ENCODE data around the gene MAGI1.
"Not testable (repeated sequence)": the region's sequence is repeated elsewhere in the genome, so short reads cannot be mapped to it uniquely, and the experiment has no call there.

MAGI1 gene

DNA sequence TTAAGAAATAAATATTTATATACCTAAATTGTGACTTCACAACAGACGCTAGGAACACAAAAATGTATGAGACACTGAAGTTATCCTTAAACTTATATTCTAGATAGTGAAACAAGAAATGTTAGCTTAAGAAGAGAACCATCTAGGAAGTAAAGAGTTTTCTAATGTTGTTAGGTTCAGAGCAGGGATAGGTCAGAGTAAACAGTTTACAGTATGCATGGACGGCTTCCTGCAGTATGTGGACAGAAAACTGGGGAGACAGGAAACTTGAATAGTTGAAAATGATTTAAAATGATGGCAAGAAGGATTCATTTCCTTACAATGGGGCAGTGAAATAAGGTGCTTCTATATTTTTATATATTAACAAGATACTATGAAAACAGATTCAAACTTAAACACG, 449.8 kb downstream of the MAGI1 start:
- DNase-seq (ENCODE audit: low spot score), result no peak

DNA sequence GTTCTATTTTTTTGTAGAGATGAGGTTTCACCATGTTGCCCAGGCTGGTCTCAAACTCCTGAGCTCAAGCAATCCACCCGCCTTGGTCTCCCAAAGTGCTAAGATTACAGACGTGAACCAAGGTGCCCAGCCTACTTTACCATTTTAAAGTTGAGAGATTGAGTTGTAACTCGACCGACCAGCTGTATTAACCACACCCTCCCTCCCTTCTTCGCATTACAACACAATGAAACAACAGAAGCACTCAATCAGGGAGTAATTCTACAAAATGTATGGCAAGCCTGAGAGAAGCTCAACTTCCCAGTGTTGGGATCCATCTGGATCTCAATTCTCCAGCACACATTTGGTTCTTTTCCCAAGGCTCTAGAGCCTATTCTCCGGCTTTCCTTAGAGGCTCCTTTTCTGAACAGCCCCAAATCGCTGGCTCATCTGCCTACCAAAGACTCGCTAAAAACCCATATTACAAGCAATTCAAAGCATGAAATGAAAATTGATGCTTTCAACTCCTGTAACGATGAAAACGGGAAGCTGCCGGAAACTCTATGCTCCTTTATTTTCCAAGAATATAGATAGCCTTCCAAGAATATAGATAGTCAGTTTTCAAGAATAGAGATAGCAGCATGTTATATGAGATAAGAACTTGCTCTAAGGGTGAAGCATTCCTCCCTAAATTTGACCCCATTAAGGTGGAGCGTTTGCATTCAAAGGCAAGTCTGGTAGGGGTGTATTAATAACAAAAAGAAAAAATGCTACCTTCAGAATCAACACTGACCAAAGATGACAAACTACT, 450.9 kb downstream of the MAGI1 start:
- no peak for DNase-seq (ENCODE audit: low spot score)

DNA sequence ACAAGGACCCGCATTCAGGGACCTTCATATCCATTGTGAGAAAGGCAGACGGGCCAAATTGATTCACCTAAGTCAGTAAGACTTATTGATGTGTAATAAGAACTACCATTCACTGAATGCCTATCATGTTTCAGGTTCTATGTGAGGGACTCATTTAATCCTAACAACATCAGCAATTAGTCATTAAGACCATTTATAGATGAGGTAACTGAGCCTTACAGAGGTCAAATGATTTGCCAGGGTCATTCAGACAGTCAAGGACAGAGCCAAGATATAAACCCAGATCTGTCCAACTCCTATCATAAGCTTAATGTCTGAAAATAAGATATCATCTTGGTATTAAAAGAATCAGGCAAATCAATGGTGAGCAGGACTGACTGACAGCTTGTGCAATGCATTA, 453.8 kb downstream of the MAGI1 start:
- DNase-seq (ENCODE audit: low spot score), result no peak

DNA sequence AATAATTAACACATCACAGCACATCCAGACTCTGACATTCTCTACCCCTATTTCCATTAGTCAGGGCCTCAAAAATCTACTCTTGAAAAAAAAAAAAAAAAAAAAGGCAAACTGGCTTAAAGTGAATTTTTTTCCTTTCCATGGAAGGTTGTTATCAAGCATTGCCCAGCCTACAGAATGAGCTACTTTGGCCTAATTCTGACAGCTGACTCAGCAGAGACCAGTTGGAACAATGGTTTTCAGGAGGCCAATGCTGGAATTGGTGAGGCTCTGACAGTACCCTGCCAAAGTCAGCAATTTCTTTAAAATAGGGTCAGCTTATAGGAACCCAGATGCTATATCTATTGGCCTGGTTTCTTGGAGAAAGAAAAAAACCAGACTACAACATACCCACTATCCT, 454.7 kb downstream of the MAGI1 start:
- no peak for DNase-seq (ENCODE audit: low spot score)

DNA sequence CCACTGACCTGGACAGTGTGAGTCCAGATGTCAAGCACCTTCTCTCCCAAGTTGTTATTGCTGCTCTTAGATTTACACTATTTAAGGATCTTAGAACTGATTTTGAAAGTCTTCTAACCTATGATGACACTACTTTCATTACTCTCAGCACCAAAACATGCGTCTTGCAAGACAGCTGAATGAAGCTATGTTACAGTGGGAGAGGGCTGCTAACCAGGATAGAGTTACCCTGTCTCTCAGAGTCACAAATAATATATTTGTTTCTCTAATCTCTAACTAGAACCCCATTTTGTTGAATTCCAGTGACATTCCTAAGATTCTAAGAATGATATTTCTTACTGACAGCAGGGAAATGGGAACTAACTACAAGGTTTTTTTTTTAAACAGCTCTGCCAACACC, 455.5 kb downstream of the MAGI1 start:
- no peak for DNase-seq (ENCODE audit: low spot score)

DNA sequence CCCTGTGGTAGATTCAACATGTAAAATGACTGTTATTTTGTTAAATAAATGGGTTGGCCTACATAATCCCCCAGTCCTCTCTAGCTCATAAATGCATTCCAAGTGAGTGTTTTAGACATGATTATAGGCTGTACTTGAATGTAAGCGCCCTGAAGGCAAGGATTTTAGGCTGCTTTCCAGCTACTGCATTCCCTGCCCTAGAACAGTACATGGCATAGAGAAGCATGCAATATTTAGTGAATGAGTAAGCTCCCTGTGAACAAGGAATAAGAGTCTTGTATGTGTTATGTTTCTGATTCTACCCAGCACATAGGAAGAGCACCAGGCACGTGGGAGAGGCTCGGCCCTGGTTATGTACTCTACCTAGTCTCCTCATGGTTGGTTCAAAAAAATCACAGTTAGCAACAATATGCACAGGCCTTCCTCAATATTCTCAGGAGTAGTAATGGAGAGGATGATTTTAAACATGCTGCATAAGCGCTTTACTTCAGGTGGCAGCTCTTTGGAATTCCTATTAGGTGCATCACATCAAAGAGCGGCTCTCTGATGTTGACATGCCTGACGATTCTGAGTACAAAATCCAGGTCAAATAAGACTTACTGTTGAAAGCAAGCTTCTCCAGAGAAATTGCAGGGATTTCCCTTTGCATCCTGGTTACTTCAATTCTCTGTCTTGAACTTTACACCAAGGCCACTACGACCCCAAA, 456.6 kb downstream of the MAGI1 start:
- no peak for DNase-seq (ENCODE audit: low spot score)

DNA sequence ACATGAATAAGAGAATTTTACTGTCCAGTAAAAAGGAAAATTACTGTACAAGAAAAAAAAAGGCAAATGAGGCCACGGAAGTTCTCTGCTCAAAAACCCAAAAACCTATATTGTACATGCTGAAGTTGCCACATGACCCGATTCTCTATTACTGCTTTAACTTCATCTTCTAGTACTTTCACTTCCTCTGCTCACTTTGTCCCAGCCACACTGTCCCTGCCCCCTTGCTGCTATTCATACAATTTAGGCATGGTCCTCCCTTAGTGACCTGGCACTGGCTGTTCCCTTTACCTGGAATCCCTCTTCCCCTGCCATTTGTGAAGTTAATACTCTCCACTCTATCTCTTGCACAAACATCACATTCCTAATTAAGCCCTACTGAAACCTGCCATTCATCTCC, 457.4 kb downstream of the MAGI1 start:
- DNase-seq (ENCODE audit: low spot score), result no peak

DNA sequence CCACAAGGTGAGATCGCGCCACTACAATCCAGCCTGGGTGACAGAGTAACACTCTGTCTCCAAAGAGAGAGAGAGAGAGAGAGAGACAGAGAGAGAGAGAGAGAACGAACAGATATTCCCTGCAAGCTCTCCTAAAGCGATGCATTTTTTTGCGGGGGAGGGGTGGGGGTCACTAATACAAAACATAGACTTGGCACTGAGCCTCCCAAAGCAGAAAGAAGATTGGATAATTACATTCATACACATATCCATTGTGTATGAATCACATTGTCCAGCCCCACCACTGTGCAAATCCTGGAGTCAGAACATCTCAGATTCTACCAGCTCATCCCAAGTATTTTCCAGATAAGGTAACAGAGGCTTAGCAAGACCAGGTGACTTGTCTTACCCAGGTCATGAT, 459.9 kb downstream of the MAGI1 start:
- DNase-seq (ENCODE audit: low spot score), result no peak

DNA sequence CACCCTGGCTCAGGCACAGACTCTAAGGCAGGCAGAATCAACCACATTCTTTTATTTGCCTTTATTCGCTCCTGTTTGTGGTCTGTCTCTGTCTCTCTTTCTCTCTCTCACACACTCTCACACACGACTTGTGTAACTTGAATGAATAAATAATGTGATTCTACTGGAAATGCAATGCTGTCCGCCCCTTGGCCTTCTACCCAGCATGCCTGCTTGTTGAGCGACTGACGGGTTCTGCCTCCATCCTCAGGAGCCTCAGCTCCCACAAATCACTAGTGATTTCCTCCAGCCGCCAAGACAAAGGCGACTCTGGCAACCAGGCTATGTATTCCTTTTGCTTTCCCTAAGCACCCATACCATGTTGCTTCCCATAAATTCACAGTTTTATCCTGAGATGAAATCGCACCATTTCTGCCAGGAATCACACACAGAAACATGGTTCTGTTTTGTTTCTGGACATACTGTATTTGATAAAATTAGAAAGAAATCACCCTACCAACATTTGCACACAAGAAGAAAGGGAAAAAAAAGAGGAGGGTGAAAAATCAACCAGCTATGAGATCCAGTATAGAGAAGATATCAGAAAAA, 460.8 kb downstream of the MAGI1 start:
- no peak for DNase-seq (ENCODE audit: low spot score)

DNA sequence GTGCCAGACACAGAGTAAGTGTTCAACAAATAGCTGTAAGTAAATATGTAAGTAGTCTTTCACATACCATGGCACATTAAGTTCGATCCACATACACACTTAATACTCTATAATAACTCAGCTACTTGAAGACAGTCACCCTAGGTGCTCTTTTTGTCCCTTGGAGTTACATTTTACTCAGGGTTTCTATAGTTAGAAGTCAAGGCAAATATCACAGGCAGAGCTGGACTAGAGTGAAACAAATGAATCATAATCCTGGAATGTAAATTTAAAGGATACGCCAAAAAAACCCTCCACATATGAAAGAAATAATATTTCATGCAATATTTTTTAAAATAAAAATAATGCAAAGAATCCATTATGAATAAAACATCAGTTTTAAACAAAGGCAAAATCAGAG, 461.8 kb downstream of the MAGI1 start:
- DNase-seq (ENCODE audit: low spot score), result no peak

DNA sequence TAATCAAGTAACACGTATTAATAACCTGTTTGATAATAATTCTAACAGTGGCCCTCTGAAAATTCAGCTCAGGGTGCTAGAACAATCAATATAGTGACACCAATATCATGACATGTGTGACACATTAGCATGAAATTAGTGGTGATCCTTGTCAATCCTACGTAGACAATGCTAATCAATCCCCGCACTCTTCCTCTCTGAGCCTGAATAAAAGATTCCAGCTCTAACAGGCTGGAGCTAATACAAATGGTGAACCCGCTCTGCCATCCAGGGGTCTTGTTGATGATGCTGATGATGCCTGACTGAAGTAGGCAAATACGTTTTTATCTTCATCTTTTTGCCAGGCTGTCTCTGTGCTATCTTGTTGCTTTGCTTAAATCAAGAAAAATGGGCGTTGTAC, 462.5 kb downstream of the MAGI1 start:
- no peak for DNase-seq (ENCODE audit: low spot score)

DNA sequence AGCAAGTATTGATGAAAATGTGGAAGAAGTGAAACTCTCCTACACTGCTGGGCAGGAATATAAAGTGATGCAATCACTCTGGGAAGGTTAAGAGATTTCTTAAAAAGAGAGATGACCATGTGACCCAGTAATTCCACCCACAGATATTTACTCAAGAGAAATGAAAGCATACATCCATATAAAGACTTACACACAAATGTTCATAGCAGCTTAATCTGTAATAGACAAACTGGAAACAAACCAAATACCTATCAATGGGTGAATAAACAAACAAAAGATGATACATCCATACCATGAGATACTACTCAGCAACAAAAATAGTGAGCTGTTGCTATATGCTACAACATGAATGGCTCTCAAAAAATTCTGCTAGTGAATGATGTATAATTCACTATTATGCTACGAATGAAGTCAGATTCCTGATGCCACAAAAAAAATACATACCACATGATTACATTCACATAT, 463.3 kb downstream of the MAGI1 start:
- DNase-seq (ENCODE audit: low spot score), result no peak

DNA sequence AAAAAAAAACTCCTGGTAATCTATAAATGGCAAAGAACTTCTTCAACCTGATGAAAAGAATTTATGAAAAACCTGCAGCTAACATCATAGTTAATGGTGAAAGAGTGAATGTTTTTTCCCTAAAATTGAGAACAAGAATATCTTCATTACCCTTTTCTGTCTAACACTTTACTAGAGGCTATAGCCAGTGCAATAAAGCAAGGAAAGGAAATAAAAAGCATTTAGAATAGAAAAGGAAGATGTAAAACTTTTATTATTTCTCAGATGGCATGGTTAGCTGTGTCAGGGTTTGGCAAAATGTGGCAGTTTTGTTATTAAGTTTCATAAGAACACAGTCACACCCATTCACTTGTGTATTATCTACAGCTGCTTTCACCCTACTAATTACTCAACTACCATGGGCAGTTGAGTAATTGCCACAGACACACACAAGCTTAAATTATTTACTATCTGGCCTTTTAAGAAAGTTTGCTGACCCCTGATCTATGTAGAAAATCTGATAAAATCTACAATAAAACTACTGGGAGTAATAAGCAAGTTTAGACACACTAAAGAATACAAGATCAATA, 465.1 kb downstream of the MAGI1 start:
- DNase-seq (ENCODE audit: low spot score), result no peak

DNA sequence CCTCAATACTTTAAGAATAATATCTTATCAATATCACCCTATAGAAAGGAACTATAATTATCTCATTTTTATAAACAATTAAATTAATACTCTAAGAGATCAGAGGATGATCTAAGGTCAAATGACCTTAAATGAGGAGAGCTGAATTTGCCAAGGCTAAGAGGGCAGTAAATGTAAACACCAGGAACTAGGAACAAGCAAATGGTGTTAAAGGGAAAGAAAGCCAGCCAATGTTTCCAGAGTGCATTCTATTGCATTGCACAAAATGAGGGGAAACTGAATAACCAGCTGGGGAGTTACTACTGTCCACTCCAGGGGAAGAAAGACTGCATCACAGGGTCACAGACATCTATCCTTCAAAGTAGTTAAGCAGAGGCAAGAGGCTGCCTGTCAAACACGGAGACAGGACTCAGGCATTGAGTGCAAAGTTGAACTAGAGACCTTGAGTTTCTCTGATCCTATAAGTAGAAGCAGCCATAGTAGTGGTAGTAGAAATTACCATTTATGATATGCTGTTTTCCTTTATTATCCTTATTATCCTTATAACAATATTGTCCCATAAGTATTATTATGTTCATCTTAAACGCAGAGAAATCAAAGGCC, 466.4 kb downstream of the MAGI1 start:
- no peak for DNase-seq (ENCODE audit: low spot score)

DNA sequence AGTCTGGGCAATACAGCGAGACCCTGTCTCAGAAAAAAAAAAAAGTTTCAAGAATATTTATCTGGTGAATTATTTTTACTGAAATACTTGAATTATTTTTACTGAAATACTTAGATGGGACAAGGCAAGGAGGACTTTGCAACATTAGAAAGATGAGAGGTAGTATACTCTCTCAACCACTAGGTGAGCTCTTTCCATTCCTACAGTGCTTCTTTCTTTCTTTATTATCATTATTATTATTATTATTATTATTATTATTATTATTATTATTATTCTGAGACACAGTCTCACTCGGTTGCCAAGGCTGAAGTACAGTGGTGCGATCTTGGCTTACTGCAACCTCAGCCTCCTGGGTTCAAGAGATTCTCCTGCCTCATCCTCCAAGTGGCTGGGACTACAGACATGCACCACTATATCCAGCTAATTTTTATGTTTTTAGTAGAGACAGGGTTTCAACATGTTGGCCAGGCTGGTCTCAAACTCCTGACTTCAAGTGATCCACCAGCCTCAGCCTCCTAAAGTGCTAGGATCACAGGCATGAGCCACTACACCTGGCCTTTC, 468.8 kb downstream of the MAGI1 start:
- DNase-seq (ENCODE audit: low spot score), result no peak

DNA sequence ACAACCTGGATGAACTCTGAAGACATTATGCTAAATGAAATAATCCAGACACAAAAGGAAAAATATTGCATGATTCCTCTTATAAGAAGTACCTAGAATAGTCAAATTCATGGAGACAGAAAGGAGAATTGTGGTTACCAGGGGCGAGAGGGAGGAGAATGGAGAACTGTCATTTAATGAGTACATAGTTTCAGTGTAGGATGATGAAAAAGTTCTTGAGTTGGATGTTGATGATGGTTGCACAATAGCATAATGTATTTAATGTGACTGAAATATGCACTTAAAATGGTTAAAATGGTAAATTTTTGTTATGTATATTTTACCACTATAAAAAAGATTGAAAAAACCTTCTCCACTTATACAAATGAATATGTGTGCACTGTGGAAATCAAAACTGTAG, 469.6 kb downstream of the MAGI1 start:
- DNase-seq (ENCODE audit: low spot score), result no peak

DNA sequence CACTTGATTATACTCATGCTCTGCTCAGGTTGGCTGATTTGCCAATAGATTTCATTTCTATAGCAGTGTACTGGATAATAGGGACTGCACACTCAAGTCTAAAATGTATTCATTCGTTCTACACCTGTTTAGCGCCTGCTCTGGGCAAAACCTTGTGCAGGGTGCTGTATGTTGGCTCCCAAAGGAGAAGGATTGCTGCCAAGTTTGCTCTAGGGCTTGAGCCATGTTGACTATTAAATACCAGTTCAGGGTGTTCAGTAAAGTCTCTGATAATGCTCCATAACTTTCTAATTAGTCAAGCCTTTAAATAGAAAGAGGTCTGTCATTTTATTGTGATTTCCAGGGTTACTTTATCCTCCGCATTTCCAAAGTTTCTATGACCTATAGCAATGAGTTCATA, 470.2 kb downstream of the MAGI1 start:
- DNase-seq (ENCODE audit: low spot score), result no peak

DNA sequence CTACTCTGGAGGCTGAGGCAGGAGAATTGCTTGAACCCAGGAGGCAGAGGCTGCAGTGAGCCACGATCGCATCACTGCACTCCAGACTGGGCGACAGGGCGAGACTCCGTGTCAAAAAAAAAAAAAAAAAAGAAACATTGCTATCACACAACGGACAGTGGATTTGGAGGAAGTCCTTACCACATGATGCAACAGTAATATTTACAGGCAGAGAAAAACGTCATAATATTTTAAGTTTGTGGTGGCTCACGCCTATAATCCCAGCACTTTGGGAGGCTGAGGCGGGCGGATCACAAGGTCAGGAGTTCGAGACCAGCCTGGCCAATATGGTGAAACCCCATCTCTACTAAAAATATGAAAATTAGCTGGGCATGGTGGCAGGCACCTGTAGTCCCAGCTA, 473.0 kb downstream of the MAGI1 start:
- DNase-seq (ENCODE audit: low spot score), result not testable (repeated sequence)

DNA sequence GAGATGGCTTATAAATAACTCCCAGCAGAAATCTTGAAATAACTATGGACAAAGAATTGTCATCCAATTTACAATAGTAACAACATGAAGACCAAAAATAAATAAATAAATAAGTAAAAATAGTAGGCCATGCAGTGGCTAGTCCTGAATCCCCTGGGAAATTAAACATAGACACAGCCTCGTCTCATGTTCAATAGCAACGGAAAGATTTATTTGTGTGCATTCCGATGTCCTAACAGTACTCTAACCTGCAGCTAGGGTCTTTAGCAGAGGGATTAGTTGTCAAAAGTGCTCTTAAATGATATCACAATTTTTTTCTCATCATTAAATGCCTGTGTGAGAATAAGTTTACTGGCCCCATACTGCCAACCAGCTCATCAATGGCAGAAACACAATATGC, 474.2 kb downstream of the MAGI1 start:
- no peak for DNase-seq (ENCODE audit: low spot score)

DNA sequence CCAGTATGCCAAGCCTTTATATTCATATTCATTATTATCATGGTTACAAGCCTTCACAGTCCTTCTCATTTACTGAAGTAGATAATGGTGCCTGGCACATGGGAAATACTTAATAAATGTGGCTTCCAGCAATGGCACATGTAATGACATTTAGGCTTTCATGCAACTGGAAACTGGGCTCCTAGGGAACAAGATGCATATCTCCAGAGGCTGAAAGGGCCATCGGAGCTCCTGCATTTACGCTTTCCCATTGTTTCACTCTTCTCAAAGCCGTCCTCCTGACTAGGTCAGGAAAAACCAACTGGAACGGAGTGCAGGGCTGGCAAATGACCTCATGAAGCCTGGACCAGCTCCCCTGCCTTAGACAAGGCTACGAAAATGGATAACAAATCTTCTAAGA, 474.9 kb downstream of the MAGI1 start:
- DNase-seq (ENCODE audit: low spot score), result no peak

DNA sequence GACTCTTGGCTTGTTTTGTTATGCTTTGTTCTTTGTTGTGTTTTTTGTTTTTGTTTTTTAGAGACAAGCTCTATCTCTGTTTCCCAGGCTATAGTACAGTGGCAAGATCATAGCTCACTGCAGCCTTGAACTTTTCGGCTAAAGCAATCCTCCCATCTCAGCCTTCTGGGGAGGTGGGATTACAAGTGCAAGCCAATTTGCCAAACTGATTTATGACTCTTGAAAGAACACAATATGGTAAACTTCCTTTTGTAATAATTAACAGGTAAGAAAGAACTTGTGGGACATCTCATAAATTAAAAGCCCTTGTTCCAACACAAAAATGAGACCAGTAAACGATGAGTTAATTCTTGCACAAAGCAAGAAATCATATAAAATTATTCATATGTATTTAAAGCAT, 476.3 kb downstream of the MAGI1 start:
- no peak for DNase-seq (ENCODE audit: low spot score)

DNA sequence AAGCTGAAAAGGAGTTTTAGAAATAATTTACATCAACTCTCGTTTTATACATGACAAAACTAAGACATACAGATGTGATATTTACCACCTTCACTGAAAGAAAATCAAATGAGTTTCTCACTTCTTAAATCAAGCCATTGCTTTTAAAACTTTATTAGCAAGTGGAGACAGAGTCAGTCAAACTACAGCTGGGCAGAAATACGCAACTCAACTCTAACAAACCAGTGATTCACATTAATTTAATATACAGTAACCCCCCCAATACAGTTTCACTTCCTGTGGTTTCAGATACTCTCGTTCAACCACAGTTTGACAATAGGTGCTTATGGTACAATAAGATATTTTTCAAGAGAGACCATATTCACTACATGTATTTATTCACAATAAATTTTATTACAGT, 477.1 kb downstream of the MAGI1 start:
- no peak for DNase-seq (ENCODE audit: low spot score)

Data from CD4-positive, alpha-beta T cell treated with Interleukin-6 at 100 ng/mL for 8 hours (primary cell).